Vagina (tissue), 2 donors: ENCODE results near the gene EIF1. TPM values are rescaled to one million over a fixed set of nuclear protein-coding genes. Genes with fewer than 3 reads are reported as not detected.

Experiments
- DNase-seq, 2 donors: peaks; one replicate each; pipeline ENCODE4 v3.0.0-alpha.2; 2017; ENCODE audit errors: extremely low spot score in 2 of 2
- H3K27ac ChIP-seq: fragments of 200-600 bp; sonication (generic); one replicate; pipeline ENCODE4 v1.5.1; 2019
- H3K27me3 ChIP-seq: fragments of 200-600 bp; sonication (generic); one replicate; pipeline ENCODE4 v1.5.1; 2019
- H3K36me3 ChIP-seq, 2 donors: fragments of 200-600 bp; sonication (generic); one replicate each; pipeline ENCODE4 v1.5.1; 2017 to 2019
- H3K4me1 ChIP-seq: fragments of 200-600 bp; sonication (generic); one replicate; pipeline ENCODE4 v1.5.1; 2019
- H3K4me3 ChIP-seq, 2 donors: fragments of 200-600 bp; sonication (generic); 1 replicate in 1 of 2; 2 replicates in 1 of 2; pipeline ENCODE4 v1.5.1; 2016 to 2019
- H3K9me3 ChIP-seq: fragments of 200-600 bp; sonication (generic); one replicate; pipeline ENCODE4 v1.5.1; 2019
- POLR2A ChIP-seq, 2 donors: fragments of 450-650 bp; IDR thresholded peaks; one replicate each; pipeline ENCODE4 v1.6.1; 2017; ENCODE audit warnings: antibody characterized with exemption in 2 of 2, mild to moderate bottlenecking in 2 of 2, moderate library complexity in 2 of 2
- POLR2AphosphoS5 ChIP-seq, 2 donors: sonication (generic); formaldehyde crosslinking; IDR thresholded peaks; one replicate each; pipeline ENCODE4 v1.9.0; 2017; ENCODE audit warnings: antibody characterized with exemption in 2 of 2, mild to moderate bottlenecking in 2 of 2, low read depth in 1 of 2; ENCODE audit not compliant: insufficient read depth in 1 of 2
- intact Hi-C: fragments of 100-400 bp; cut with DNase I; formaldehyde crosslinking; loops from one replicate; pipeline ENCODE4 v1.15.1; 2023
- total RNA-seq: library from RNA; depleted of rRNA; stranded (reverse); fragments of >200 nt; gene quantifications from one replicate; pipeline ENCODE4 v1.2.3, GENCODE V29; 2016
- TF ChIP-seq, protein P1 (sequence below), 3 experiments: fragments of 450-650 bp in 2 of 3; fragments of 200-600 bp in 1 of 3; sonication (generic) in 1 of 3; IDR thresholded peaks; one replicate each; pipeline ENCODE4 v1.5.1; 2017 to 2019; ENCODE audit warnings: antibody characterized with exemption in 3 of 3, mild to moderate bottlenecking in 2 of 3, moderate library complexity in 2 of 3

The EIF1 gene
- total RNA-seq, 1 donor from 2014 or later: 204 TPM

DNA sequence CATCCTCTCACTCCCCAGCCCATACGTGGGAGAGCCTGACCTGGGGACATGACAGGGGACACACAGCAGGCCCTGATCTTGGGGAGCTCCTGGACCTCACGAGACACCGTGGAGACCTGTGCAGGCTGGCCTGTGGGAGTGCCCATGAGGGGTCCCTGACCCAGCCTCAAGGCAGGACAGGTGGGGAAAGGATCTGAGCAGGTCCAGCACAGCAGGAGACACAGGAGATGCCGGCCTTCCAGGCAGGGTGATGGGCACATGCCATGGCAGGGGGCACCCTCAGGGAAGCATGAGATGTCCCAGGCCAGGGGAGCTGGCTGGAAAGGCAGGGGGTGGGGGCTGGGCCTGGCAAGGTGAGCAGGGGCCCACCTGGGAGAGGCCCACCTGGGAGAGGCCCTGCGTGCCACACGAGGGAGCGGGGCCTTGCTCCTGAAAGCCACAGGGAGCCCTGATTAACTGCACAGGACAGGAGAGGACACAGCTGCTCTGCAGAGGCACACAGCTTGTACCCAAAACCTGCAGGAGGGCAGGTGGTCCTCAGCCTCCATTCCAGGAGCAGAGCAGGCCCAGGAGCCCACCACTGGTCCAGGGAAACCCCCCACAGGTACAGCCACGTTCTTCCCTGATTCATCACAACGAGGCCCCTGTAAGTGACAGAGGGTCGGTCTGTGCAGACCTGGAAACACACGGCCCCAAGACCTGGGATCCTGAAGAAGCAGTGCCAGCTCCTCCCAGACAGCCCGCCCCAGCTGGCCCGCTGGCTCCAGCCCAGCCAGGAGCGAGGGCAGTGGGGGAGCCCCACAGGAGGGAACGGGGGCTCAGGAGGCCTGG is 37.7 kb upstream of the EIF1 start:
- Histone ChIP-seq H3K4me3 (no peak overlapping the region), H3K27me3 (no peaks in the 10 kb centered on the region), H3K9me3 (no peaks in the 10 kb centered on the region), H3K4me1 (peaks cover 68% of the 10 kb centered on the region), H3K27ac (peak overlapping the region; percentile 87), H3K36me3 (no peaks in the 10 kb centered on the region)
- no peak for TF ChIP-seq POLR2A (IDR thresholded peaks at IDR 0.05)
- TF ChIP-seq POLR2AphosphoS5 (IDR thresholded peaks at IDR 0.05; ENCODE audit: insufficient read depth in 1 of 2, low read depth in 1 of 2): peak in 1 of 2 donors; percentile 38
- TF ChIP-seq, protein P1, sequence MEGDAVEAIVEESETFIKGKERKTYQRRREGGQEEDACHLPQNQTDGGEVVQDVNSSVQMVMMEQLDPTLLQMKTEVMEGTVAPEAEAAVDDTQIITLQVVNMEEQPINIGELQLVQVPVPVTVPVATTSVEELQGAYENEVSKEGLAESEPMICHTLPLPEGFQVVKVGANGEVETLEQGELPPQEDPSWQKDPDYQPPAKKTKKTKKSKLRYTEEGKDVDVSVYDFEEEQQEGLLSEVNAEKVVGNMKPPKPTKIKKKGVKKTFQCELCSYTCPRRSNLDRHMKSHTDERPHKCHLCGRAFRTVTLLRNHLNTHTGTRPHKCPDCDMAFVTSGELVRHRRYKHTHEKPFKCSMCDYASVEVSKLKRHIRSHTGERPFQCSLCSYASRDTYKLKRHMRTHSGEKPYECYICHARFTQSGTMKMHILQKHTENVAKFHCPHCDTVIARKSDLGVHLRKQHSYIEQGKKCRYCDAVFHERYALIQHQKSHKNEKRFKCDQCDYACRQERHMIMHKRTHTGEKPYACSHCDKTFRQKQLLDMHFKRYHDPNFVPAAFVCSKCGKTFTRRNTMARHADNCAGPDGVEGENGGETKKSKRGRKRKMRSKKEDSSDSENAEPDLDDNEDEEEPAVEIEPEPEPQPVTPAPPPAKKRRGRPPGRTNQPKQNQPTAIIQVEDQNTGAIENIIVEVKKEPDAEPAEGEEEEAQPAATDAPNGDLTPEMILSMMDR (IDR thresholded peaks at IDR 0.05): no peak
- intact Hi-C loops: loop anchor here (1.0 to 10.0 kb wide), 2 partner anchors 103 to 846 kb away; no protein-coding TSS in a partner anchor
- no peak for DNase-seq

DNA sequence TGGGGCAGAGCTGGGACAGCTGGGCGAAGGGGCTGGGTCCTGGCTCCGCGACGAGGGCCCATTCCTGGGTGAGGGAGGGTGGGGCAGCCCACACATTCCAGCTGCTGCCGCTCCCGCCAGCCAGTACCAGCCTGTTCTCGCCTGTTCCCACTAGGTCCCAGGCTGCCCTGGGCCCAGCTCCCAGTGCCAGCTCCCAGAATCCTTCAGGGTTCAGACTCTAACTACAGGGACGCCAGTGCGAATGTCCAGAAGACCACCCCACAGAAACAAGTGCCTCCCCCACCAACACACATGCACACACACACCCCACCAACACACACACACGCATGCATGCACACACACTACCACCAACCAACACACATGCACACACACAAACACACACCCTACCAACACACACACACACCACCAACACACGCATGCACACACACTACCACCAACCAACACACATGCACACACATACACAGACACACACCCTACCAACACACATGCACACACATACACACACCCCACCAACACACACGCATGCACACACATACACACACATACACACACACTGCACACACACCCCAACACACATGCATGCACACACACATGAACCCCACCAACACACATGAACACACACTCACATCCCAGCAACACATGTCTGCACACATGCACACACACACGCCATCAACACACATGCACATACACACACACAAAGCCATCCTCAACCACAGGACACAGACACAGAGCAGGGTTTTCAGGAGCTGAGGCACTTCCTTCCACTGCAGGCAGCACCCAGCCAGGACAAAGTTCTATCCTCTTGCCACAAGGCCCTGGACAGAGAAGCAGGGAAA is 36.8 kb upstream of the EIF1 start:
- no peak overlapping the region for H3K4me3 ChIP-seq
- H3K9me3 ChIP-seq: no peaks in the 10 kb centered on the region
- TF ChIP-seq, protein P1 (IDR thresholded peaks at IDR 0.05): no peak
- TF ChIP-seq POLR2AphosphoS5 (IDR thresholded peaks at IDR 0.05; ENCODE audit: insufficient read depth in 1 of 2, low read depth in 1 of 2): peak; percentile 9 to 78
- peaks cover 72% of the 10 kb centered on the region for H3K4me1 ChIP-seq
- no peaks in the 10 kb centered on the region for H3K27me3 ChIP-seq
- peak overlapping the region; percentile 87 for H3K27ac ChIP-seq
- no peaks in the 10 kb centered on the region for H3K36me3 ChIP-seq
- intact Hi-C loops: loop anchor here (1.0 to 10.0 kb wide), 2 partner anchors 104 to 847 kb away; no protein-coding TSS in a partner anchor
- DNase-seq: no peak

DNA sequence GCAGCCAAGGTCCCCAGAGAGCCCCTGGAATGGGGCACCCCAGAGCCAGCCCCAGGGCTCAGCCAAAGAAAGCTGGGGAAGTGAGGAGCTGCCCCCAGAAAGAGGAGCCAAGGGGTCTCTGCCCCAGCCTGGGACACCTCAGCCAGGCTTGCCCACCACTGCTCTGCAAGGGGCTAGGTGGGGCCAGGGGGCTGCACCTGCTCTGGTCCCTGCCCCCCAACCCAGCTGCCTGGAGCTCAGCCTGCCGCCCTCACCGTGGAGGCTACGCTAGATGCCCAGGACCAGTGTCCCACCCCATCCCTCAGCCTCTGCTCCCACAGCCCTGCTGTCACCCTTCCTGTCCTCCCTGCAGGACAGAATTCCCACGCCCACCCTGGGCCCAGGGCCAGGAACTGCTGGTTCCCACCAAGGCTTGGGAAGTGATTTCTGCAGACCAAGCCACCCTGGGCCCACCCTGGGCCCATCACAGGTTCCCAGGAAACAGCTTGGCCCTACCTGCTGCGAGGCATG is 36.2 kb upstream of the EIF1 start:
- peaks cover 75% of the 10 kb centered on the region for H3K4me1 ChIP-seq

DNA sequence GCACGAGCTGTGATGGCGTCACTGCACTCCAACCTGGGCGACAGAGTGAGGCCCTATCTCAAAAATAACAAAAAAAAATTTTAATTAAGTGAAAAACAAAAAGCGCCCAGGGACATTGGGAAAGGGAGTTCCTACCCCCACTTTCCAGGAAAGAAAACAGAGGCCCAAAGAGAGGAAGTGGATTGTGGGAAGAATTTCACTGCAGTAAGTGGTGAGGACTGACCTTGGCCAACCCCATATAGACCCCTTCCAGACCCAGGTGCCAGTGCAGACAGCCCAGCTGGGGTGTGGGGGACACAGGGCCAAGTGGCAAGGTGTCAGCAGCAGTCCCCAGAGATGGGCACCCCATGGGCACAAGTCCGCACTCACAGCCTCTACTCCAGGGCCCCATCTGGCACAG is 35.3 kb upstream of the EIF1 start:
- no peaks in the 10 kb centered on the region for H3K36me3 ChIP-seq
- H3K4me1 ChIP-seq: peaks cover 70% of the 10 kb centered on the region
- TF ChIP-seq, protein P1 (IDR thresholded peaks at IDR 0.05): no peak
- TF ChIP-seq POLR2A (IDR thresholded peaks at IDR 0.05) (no peak), POLR2AphosphoS5 (IDR thresholded peaks at IDR 0.05; ENCODE audit: insufficient read depth in 1 of 2, low read depth in 1 of 2) (no peak)
- peak overlapping the region; percentile 87 for H3K27ac ChIP-seq
- intact Hi-C loops: loop anchor here (10.0 kb wide), 1 partner anchor 849 kb away; no protein-coding TSS in a partner anchor
- H3K9me3 ChIP-seq: no peaks in the 10 kb centered on the region
- no peak for DNase-seq
- H3K27me3 ChIP-seq: no peaks in the 10 kb centered on the region
- no peak overlapping the region for H3K4me3 ChIP-seq

More for the DNA sequence above, 36.2 kb upstream of the EIF1 start:
- Histone ChIP-seq H3K27ac (peak overlapping the region; percentile 87), H3K36me3 (no peaks in the 10 kb centered on the region), H3K27me3 (no peaks in the 10 kb centered on the region), H3K9me3 (no peaks in the 10 kb centered on the region), H3K4me3 (no peak overlapping the region)
- no peak for DNase-seq
- intact Hi-C loops: loop anchor here (10.0 kb wide), 1 partner anchor 848 kb away; no protein-coding TSS in a partner anchor
- TF ChIP-seq POLR2A (IDR thresholded peaks at IDR 0.05) (no peak), POLR2AphosphoS5 (IDR thresholded peaks at IDR 0.05; ENCODE audit: insufficient read depth in 1 of 2, low read depth in 1 of 2) (no peak)
- TF ChIP-seq, protein P1 (IDR thresholded peaks at IDR 0.05): no peak
